HEK293 (cell line): ENCODE measurements around the gene DGKK.

ENCODE experiments used
- KLF1 ChIP-seq: fragments of 450-650 bp; formaldehyde crosslinking; IDR thresholded peaks from 2 replicates; pipeline ENCODE4 v1.5.1; 2016; ENCODE audit warnings: missing biosample characterization, missing genetic modification characterization
- OVOL3 ChIP-seq: fragments of 450-650 bp; formaldehyde crosslinking; IDR thresholded peaks from 2 replicates; pipeline ENCODE4 v1.5.1; 2016; ENCODE audit warnings: missing biosample characterization, missing genetic modification characterization
- ZNF175 ChIP-seq: fragments of 450-650 bp; formaldehyde crosslinking; IDR thresholded peaks from 2 replicates; pipeline ENCODE4 v1.5.1; 2016; ENCODE audit warnings: missing biosample characterization, missing genetic modification characterization
- ZNF776 ChIP-seq: fragments of 450-650 bp; formaldehyde crosslinking; IDR thresholded peaks from 2 replicates; pipeline ENCODE4 v1.5.0; 2017; ENCODE audit warnings: missing biosample characterization, missing genetic modification characterization, borderline replicate concordance
- TF ChIP-seq, protein P1 (sequence below): fragments of 450-650 bp; formaldehyde crosslinking; IDR thresholded peaks from 2 replicates; pipeline ENCODE4 v1.5.1; 2016; ENCODE audit warnings: missing biosample characterization, missing genetic modification characterization, low read depth

DNA sequence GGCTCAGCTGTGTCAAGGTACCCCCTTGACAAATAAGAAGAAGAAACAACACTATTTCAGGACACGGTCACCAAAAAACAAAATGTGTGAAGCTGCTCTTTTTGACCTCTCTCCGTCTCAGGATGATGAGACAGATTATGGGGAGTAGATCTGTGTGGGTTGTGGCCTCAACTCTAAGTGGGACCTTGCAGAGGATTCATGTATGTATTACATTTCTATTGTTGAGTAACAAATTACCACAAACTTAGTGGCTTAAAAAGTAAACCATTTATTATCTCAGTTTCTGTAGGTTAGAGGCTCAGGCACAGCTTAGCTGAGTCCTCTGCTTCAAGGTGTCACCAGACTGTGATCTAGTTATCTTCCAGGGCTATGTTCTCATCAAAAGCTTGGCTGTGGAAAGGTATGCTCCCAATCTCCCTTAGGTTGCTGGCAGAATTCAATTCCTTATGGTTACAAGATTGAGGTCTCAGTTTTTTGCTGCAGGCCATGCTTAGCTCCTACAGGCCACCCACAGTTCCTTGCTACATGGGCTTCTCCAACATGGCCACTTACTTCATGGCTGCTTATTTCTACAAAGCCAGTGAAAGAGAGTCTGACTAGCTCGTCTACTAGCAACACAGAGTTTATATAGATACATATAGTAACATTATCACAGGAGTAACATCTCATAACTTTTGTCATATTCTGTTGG lies 28.1 kb downstream of the DGKK start:
- TF ChIP-seq OVOL3 (tag by site-specific recombination) (no peak), ZNF175 (tag by site-specific recombination) (no peak), KLF1 (no peak), ZNF776 (no peak)
- TF ChIP-seq, protein P1, sequence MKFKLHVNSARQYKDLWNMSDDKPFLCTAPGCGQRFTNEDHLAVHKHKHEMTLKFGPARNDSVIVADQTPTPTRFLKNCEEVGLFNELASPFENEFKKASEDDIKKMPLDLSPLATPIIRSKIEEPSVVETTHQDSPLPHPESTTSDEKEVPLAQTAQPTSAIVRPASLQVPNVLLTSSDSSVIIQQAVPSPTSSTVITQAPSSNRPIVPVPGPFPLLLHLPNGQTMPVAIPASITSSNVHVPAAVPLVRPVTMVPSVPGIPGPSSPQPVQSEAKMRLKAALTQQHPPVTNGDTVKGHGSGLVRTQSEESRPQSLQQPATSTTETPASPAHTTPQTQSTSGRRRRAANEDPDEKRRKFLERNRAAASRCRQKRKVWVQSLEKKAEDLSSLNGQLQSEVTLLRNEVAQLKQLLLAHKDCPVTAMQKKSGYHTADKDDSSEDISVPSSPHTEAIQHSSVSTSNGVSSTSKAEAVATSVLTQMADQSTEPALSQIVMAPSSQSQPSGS = no peak
